ENCODE data around the gene CCN6. TPM values are rescaled to one million over a fixed set of nuclear protein-coding genes. Genes with fewer than 3 reads are reported as not detected.
A peak's percentile ranks its signal among the peaks of the same experiment; 100 is the strongest.

Gene CCN6
- total RNA-seq, 1 donor from 2014 or later, result not detected

GRCh38 chr6:112029045-112029822 lies 24.7 kb upstream of the CCN6 start:
- Mint-ChIP-seq H3K27me3 (ENCODE audit: unreplicated experiment) (no peaks in the 10 kb centered on the region), H3K4me1 (ENCODE audit: unreplicated experiment) (peaks cover 7% of the 10 kb centered on the region), H3K4me3 (ENCODE audit: unreplicated experiment) (no peak overlapping the region), H3K27ac (ENCODE audit: unreplicated experiment) (no peak overlapping the region), H3K9me3 (ENCODE audit: unreplicated experiment) (peaks cover 5% of the 10 kb centered on the region), H3K36me3 (ENCODE audit: unreplicated experiment) (no peaks in the 10 kb centered on the region)
- TF ChIP-seq CTCF (IDR thresholded peaks at IDR 0.05), result peak; percentile 69
- no peak for DNase-seq (ENCODE audit: extremely low spot score, unreplicated experiment)

GRCh38 chr6:112030206-112030960 lies 23.5 kb upstream of the CCN6 start:
- no peak for TF ChIP-seq CTCF (IDR thresholded peaks at IDR 0.05)
- no peaks in the 10 kb centered on the region for H3K9me3 Mint-ChIP-seq (ENCODE audit: unreplicated experiment)
- H3K27ac Mint-ChIP-seq (ENCODE audit: unreplicated experiment), result no peak overlapping the region
- peaks cover 7% of the 10 kb centered on the region for H3K4me1 Mint-ChIP-seq (ENCODE audit: unreplicated experiment)
- H3K36me3 Mint-ChIP-seq (ENCODE audit: unreplicated experiment), result no peaks in the 10 kb centered on the region
- no peaks in the 10 kb centered on the region for H3K27me3 Mint-ChIP-seq (ENCODE audit: unreplicated experiment)
- no peak for DNase-seq (ENCODE audit: extremely low spot score, unreplicated experiment)
- H3K4me3 Mint-ChIP-seq (ENCODE audit: unreplicated experiment), result no peak overlapping the region

- H3K4me3 Mint-ChIP-seq (ENCODE audit: unreplicated experiment), result no peak overlapping the region
- DNase-seq (ENCODE audit: extremely low spot score, unreplicated experiment), result no peak
- H3K36me3 Mint-ChIP-seq (ENCODE audit: unreplicated experiment), result no peaks in the 10 kb centered on the region
Observed at GRCh38 chr6:112030961-112031660, 22.8 kb upstream of the CCN6 start.

GRCh38 chr6:112031960-112032359 lies 21.9 kb upstream of the CCN6 start:
- Mint-ChIP-seq H3K4me3 (ENCODE audit: unreplicated experiment) (no peak overlapping the region), H3K4me1 (ENCODE audit: unreplicated experiment) (peaks cover 7% of the 10 kb centered on the region), H3K27ac (ENCODE audit: unreplicated experiment) (no peak overlapping the region), H3K9me3 (ENCODE audit: unreplicated experiment) (no peaks in the 10 kb centered on the region), H3K27me3 (ENCODE audit: unreplicated experiment) (no peaks in the 10 kb centered on the region), H3K36me3 (ENCODE audit: unreplicated experiment) (no peaks in the 10 kb centered on the region)
- no peak for DNase-seq (ENCODE audit: extremely low spot score, unreplicated experiment)
- TF ChIP-seq CTCF (IDR thresholded peaks at IDR 0.05), result no peak

More at GRCh38 chr6:112030961-112031660, 22.8 kb upstream of the CCN6 start:
- no peaks in the 10 kb centered on the region for H3K27me3 Mint-ChIP-seq (ENCODE audit: unreplicated experiment)
- peaks cover 7% of the 10 kb centered on the region for H3K4me1 Mint-ChIP-seq (ENCODE audit: unreplicated experiment)
- H3K27ac Mint-ChIP-seq (ENCODE audit: unreplicated experiment), result no peak overlapping the region
- TF ChIP-seq CTCF (IDR thresholded peaks at IDR 0.05), result no peak
- no peaks in the 10 kb centered on the region for H3K9me3 Mint-ChIP-seq (ENCODE audit: unreplicated experiment)
